Measurements from ENCODE around the gene ALDH2. TPM values are rescaled to one million over a fixed set of nuclear protein-coding genes. Genes with fewer than 3 reads are reported as not detected.

Gene ALDH2
- total and polyA plus RNA-seq, 7 donors: 66.6 to 212 (median 135) TPM

DNA sequence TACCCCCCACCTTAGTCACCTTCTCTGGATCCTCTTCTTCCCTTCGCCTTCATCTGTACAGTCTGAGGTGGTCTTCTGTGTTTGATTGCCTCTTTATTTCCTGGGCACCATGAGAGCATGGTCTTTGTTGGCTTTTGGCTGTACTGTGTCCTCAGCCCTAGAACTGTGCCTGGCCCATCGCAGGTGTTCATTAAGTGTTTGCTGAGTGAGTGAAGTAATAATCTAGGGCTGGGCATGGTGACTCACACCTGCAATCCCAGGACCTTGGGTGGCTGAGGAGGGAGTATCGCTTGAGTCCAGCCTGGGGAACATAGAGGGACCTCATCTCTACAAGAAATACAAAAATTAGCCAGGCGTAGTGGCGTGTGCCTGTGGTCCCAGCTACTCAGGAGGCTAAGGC lies 13.9 kb downstream of the ALDH2 start:
- TF ChIP-seq, protein P1, sequence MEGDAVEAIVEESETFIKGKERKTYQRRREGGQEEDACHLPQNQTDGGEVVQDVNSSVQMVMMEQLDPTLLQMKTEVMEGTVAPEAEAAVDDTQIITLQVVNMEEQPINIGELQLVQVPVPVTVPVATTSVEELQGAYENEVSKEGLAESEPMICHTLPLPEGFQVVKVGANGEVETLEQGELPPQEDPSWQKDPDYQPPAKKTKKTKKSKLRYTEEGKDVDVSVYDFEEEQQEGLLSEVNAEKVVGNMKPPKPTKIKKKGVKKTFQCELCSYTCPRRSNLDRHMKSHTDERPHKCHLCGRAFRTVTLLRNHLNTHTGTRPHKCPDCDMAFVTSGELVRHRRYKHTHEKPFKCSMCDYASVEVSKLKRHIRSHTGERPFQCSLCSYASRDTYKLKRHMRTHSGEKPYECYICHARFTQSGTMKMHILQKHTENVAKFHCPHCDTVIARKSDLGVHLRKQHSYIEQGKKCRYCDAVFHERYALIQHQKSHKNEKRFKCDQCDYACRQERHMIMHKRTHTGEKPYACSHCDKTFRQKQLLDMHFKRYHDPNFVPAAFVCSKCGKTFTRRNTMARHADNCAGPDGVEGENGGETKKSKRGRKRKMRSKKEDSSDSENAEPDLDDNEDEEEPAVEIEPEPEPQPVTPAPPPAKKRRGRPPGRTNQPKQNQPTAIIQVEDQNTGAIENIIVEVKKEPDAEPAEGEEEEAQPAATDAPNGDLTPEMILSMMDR (IDR thresholded peaks at IDR 0.05): no peak
- Histone ChIP-seq H3K27me3 (ENCODE audit: insufficient read depth in 3 of 3, low read length in 2 of 3) (no peaks in the 10 kb centered on the region), H3K4me3 (no peak overlapping the region), H3K27ac (no peak overlapping the region), H3K9me3 (no peaks in the 10 kb centered on the region), H3K36me3 (ENCODE audit: insufficient read depth in 1 of 2, low read depth in 1 of 2) (peaks cover 0 to 53% of the 10 kb centered on the region in 2 donors), H3K4me1 (peaks cover 21% of the 10 kb centered on the region)
- WGBS, 3 donors: 97 to 99% (median 98%) methylated on average over 5 of the region's 5 CpGs
- no peak for ATAC-seq
- intact Hi-C loops (cut with DNase I): no loop called here
- DNase-seq: no peak

DNA sequence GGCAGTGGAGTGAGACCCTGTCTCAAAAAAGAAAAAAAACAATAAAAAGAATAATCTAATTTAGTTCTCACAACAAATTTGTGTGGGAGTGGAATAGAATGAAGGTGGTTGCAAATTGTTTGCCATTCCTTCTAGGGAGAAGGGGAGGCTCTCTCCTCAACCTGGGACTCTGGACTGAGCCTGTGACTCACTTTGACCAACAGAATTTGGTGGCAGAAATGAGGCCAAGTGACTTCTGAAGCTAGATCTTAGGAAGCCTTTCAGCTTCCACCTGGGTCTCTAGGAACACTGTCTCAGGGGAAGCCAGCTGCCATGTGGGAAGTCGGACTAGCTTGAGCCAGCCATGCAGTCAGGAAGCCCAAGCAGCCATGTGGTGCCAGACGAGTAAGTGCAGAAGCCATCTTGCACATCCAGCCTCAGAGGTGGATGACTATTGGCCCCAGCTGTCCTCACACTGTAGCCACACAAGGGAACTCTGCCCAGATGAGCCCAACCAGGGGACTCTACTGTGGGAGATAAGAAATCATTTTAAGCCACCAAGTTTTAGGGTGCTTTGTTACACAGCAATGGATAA lies 14.4 kb downstream of the ALDH2 start:
- H3K36me3 ChIP-seq (ENCODE audit: insufficient read depth in 1 of 2, low read depth in 1 of 2): peaks cover 0 to 57% of the 10 kb centered on the region in 2 donors
- no peak overlapping the region for H3K4me3 ChIP-seq
- H3K9me3 ChIP-seq: no peaks in the 10 kb centered on the region
- ATAC-seq (no peak), DNase-seq (no peak)
- peaks cover 15% of the 10 kb centered on the region for H3K4me1 ChIP-seq
- intact Hi-C loops (cut with DNase I): no loop called here
- TF ChIP-seq, protein P1 (IDR thresholded peaks at IDR 0.05): no peak
- 88 to 100% (median 95%) methylated on average over 2 of the region's 2 CpGs for WGBS, 3 donors
- no peaks in the 10 kb centered on the region for H3K27me3 ChIP-seq (ENCODE audit: insufficient read depth in 3 of 3, low read length in 2 of 3)
- no peak overlapping the region for H3K27ac ChIP-seq

DNA sequence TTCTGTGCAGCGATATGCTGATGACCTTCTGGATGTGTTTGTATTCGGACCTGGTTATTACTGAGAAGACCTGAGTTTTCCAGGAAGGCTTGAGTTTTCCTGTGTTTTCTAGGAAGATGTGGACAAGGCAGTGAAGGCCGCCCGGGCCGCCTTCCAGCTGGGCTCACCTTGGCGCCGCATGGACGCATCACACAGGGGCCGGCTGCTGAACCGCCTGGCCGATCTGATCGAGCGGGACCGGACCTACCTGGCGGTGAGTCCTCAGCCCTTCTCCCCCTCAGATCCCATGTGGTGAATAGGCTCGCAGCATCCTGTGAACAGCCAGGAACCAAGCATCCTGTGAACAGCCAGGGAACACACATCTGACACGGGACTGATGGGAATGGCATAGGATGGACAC lies 16.3 kb downstream of the ALDH2 start:
- Histone ChIP-seq H3K4me1 (peaks cover 5% of the 10 kb centered on the region), H3K36me3 (ENCODE audit: insufficient read depth in 1 of 2, low read depth in 1 of 2) (peaks cover 0 to 74% of the 10 kb centered on the region in 2 donors), H3K9me3 (no peaks in the 10 kb centered on the region), H3K27ac (no peak overlapping the region), H3K4me3 (no peak overlapping the region), H3K27me3 (ENCODE audit: insufficient read depth in 3 of 3, low read length in 2 of 3) (no peaks in the 10 kb centered on the region)
- DNase-seq (no peak), ATAC-seq (no peak)
- WGBS, 3 donors: 90 to 96% (median 95%) methylated on average over 16 to 17 of the region's 17 CpGs
- TF ChIP-seq, protein P1 (IDR thresholded peaks at IDR 0.05): no peak
- intact Hi-C loops (cut with DNase I): no loop called here

DNA sequence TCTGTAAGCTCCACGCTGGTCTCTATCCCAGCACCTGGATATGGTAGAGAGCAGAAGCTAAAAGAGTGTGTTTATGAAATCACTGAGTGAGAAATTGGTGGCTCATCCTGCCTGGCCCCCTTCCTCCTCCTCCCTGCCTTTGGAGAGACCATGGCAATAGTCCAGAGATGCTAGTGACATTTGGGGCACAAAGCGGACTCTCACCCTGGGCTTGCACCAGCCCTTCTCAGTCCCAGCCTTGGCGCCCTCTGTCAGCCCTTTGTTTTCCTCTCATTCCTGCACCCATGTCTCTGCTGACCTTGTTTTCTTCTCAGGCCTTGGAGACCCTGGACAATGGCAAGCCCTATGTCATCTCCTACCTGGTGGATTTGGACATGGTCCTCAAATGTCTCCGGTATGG lies 18.2 kb downstream of the ALDH2 start:
- H3K9me3 ChIP-seq: no peaks in the 10 kb centered on the region
- DNase-seq (no peak), ATAC-seq (no peak)
- WGBS, 3 donors: 93 to 100% (median 99%) methylated on average over 4 of the region's 4 CpGs
- H3K27me3 ChIP-seq (ENCODE audit: insufficient read depth in 3 of 3, low read length in 2 of 3): no peaks in the 10 kb centered on the region
- H3K4me3 ChIP-seq: no peak overlapping the region
- intact Hi-C loops (cut with DNase I): loop anchor here in 1 of 2 donors (5.0 kb wide), 1 partner anchor 33 kb away; no protein-coding TSS in a partner anchor
- TF ChIP-seq, protein P1 (IDR thresholded peaks at IDR 0.05): no peak
- H3K4me1 ChIP-seq: peaks cover 9% of the 10 kb centered on the region
- H3K27ac ChIP-seq: no peak overlapping the region
- peaks cover 0 to 75% of the 10 kb centered on the region in 2 donors for H3K36me3 ChIP-seq (ENCODE audit: insufficient read depth in 1 of 2, low read depth in 1 of 2)

DNA sequence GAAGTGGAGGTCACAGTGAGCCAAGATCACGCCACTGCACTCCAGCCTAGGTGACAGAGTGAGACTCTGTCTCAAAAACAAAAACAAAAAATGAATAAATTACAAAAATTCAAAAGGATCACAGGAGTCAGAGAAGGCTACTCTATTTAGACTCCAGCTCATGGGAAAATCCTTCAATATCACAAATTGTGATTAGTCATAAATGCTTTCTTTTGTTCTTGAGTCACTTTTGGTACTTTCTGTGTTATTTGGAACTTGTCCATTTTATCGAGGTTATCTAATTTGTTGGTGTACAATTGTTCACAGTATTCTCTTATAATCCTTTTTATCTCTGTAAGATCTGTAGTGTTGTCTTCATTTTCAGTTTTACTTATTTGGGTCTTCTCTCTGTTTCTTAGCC lies 18.9 kb downstream of the ALDH2 start:
- H3K4me3 ChIP-seq: no peak overlapping the region
- peaks cover 0 to 82% of the 10 kb centered on the region in 2 donors for H3K36me3 ChIP-seq (ENCODE audit: insufficient read depth in 1 of 2, low read depth in 1 of 2)
- TF ChIP-seq, protein P1 (IDR thresholded peaks at IDR 0.05): no peak
- ATAC-seq (no peak), DNase-seq (no peak)
- peaks cover 9% of the 10 kb centered on the region for H3K4me1 ChIP-seq
- no peaks in the 10 kb centered on the region for H3K27me3 ChIP-seq (ENCODE audit: insufficient read depth in 3 of 3, low read length in 2 of 3)
- intact Hi-C loops (cut with DNase I): loop anchor here in 1 of 2 donors (5.0 kb wide), 1 partner anchor 33 kb away; no protein-coding TSS in a partner anchor
- H3K27ac ChIP-seq: no peak overlapping the region
- no peaks in the 10 kb centered on the region for H3K9me3 ChIP-seq
- 83 to 88% (median 85%) methylated on average over 2 of the region's 2 CpGs for WGBS, 3 donors
